Nephron (organoid): ENCODE data around the gene DNLZ.

Source experiments
- H3K27ac Mint-ChIP-seq, 3 experiments: 2 replicates each; pipeline ENCODE4 v1.8.0; 2020; ENCODE audit warnings: mixed read lengths in 3 of 3, mild to moderate bottlenecking in 2 of 3, moderate library complexity in 1 of 3
- H3K27me3 Mint-ChIP-seq: 2 replicates; pipeline ENCODE4 v1.8.0; 2021; ENCODE audit warnings: low read depth, mild to moderate bottlenecking, moderate library complexity, mixed read lengths
- H3K36me3 Mint-ChIP-seq: 2 replicates; pipeline ENCODE4 v1.8.0; 2020; ENCODE audit warnings: low read depth, mixed read lengths
- H3K4me1 Mint-ChIP-seq: 2 replicates; pipeline ENCODE4 v1.8.0; 2020; ENCODE audit warnings: mixed read lengths
- H3K4me3 Mint-ChIP-seq, 3 experiments: 2 replicates each; pipeline ENCODE4 v1.8.0; 2020; ENCODE audit warnings: mild to moderate bottlenecking in 3 of 3, mixed read lengths in 3 of 3, moderate library complexity in 2 of 3
- H3K9me3 Mint-ChIP-seq: 2 replicates; pipeline ENCODE4 v1.8.0; 2020; ENCODE audit warnings: mixed read lengths
- TF ChIP-seq, protein P1 (sequence below), 3 experiments: fragments of 200-600 bp; sonication (generic); IDR thresholded peaks; one replicate each; pipeline ENCODE4 v1.5.0; 2021; ENCODE audit warnings: antibody characterized with exemption in 3 of 3; ENCODE audit not compliant: unreplicated experiment in 3 of 3

Gene DNLZ

DNA sequence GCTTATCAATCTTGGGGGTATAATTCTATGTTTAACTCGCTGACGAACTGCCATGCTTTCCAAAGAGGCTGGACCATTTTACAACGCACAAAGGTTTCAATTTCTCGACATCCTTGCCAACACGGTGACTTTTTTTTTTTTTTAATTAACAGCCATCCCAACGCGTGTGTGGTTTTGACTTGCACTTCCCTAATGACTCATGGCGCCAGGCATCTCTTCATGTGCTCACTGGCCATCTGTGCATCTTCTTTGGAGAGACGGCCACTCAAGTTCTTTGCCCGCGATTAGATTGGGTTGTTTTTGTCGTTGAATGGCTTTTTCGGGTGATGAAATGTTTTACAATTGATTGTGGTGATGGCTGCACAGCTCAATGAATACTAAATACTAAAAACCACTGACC is 22.5 kb upstream of the DNLZ start:
- no peak overlapping the region for H3K4me3 Mint-ChIP-seq

DNA sequence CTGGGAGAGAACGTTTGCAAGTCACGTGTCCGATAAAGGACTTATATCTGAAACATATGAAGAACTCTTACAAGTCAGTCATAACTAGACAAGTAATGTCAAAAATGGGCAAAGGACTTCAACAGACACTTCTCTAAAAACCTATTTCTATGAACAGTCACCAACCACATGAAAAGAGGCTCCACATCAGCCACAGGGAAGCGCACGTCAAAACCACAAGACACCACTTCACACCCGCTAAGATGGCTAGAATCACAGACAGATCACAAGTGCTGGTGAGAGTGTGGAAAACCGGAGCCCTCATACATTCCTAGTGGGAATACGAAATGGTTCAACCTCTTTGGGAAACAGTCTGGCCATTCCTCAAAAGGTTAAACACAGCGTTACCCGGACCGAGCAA is 21.5 kb upstream of the DNLZ start:
- Mint-ChIP-seq H3K4me1 (no peaks in the 10 kb centered on the region), H3K4me3 (no peak overlapping the region), H3K36me3 (peaks cover 39% of the 10 kb centered on the region), H3K9me3 (no peaks in the 10 kb centered on the region), H3K27me3 (no peaks in the 10 kb centered on the region), H3K27ac (no peak overlapping the region)
- TF ChIP-seq, protein P1, sequence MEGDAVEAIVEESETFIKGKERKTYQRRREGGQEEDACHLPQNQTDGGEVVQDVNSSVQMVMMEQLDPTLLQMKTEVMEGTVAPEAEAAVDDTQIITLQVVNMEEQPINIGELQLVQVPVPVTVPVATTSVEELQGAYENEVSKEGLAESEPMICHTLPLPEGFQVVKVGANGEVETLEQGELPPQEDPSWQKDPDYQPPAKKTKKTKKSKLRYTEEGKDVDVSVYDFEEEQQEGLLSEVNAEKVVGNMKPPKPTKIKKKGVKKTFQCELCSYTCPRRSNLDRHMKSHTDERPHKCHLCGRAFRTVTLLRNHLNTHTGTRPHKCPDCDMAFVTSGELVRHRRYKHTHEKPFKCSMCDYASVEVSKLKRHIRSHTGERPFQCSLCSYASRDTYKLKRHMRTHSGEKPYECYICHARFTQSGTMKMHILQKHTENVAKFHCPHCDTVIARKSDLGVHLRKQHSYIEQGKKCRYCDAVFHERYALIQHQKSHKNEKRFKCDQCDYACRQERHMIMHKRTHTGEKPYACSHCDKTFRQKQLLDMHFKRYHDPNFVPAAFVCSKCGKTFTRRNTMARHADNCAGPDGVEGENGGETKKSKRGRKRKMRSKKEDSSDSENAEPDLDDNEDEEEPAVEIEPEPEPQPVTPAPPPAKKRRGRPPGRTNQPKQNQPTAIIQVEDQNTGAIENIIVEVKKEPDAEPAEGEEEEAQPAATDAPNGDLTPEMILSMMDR (IDR thresholded peaks at IDR 0.05; ENCODE audit: unreplicated experiment in 3 of 3): no peak

More for the DNA sequence above, 22.5 kb upstream of the DNLZ start:
- Mint-ChIP-seq H3K9me3 (no peaks in the 10 kb centered on the region), H3K4me1 (no peaks in the 10 kb centered on the region), H3K36me3 (peaks cover 40% of the 10 kb centered on the region), H3K27ac (no peak overlapping the region), H3K27me3 (no peaks in the 10 kb centered on the region)
- TF ChIP-seq, protein P1 (IDR thresholded peaks at IDR 0.05; ENCODE audit: unreplicated experiment in 3 of 3): no peak

DNA sequence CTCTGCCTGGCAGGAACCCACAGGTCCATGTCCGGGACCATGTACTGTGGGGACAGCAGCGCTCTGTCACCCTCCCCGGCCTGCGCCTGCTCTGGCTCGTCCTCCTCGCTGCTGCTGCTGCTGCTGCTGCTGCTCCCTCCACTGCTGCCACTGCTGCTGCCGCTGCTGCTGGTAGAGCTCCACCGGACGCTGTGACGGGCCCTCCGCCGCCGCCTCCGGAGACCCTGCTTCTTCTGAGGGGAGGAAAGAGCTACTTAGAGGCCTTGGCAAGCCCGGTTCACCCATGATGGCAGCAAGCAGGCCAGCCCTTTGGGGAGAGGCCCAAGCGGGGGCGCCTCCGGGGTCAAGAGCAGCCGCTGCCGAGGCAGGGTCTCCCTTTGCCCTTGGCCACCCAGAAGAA is 19.9 kb upstream of the DNLZ start:
- H3K27ac Mint-ChIP-seq: no peak overlapping the region
- H3K36me3 Mint-ChIP-seq: peaks cover 24% of the 10 kb centered on the region
- no peaks in the 10 kb centered on the region for H3K9me3 Mint-ChIP-seq
- TF ChIP-seq, protein P1 (IDR thresholded peaks at IDR 0.05; ENCODE audit: unreplicated experiment in 3 of 3): no peak
- H3K27me3 Mint-ChIP-seq: no peaks in the 10 kb centered on the region
- no peak overlapping the region for H3K4me3 Mint-ChIP-seq
- no peaks in the 10 kb centered on the region for H3K4me1 Mint-ChIP-seq

DNA sequence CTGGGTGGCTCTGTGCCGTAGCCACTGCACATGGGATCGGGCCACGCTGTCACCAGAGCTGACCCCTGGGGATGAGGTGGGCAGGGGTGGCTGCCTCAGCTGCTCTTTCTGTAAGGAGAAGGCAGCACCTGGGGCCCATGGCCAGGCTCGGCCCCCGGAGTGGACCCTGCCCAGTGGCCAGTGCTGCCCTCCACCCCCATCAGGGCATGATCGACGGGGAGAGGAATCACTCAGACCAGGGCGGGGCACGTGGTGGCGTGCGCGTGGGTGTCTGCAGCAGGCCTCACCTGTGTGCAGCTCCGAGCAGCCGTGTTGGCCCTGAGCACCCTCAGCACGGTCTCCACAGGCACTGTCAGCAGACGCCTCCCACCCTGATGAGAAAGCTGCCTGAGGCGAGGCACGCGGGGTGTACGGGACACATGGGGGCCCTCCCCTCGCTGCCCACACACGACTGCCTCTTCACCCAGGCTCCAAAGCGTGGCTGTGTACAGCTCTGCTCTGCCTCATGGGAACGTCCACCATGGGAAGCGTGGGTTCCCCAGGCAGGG is 18.5 kb upstream of the DNLZ start:
- H3K36me3 Mint-ChIP-seq: peaks cover 16% of the 10 kb centered on the region
- H3K4me1 Mint-ChIP-seq: no peaks in the 10 kb centered on the region
- TF ChIP-seq, protein P1 (IDR thresholded peaks at IDR 0.05; ENCODE audit: unreplicated experiment in 3 of 3): no peak
- H3K27ac Mint-ChIP-seq: no peak overlapping the region
- H3K4me3 Mint-ChIP-seq: no peak overlapping the region
- H3K27me3 Mint-ChIP-seq: no peaks in the 10 kb centered on the region
- no peaks in the 10 kb centered on the region for H3K9me3 Mint-ChIP-seq

DNA sequence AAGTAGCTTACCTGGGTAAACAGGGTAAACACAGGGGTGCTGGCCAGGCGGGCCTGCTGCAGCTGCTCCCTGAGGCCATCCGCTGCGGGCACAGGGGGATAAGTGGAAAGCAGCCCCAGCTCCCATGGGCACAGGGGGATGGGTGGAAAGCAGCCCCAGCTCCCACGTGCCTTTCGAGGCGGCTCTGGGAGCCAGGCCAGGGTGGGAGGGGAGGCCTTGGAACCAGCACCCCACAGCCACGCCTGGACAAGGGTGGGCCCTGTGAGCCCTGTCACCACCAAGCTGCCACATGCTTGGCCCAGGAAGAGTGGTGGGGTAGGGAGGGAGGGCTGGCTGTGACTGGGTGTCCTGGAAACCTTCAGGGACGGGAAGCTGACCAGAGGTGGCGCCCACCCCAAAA is 17.8 kb upstream of the DNLZ start:
- TF ChIP-seq, protein P1 (IDR thresholded peaks at IDR 0.05; ENCODE audit: unreplicated experiment in 3 of 3): no peak
- Mint-ChIP-seq H3K4me3 (no peak overlapping the region), H3K27me3 (no peaks in the 10 kb centered on the region), H3K36me3 (peaks cover 16% of the 10 kb centered on the region), H3K9me3 (no peaks in the 10 kb centered on the region), H3K4me1 (no peaks in the 10 kb centered on the region), H3K27ac (no peak overlapping the region)

DNA sequence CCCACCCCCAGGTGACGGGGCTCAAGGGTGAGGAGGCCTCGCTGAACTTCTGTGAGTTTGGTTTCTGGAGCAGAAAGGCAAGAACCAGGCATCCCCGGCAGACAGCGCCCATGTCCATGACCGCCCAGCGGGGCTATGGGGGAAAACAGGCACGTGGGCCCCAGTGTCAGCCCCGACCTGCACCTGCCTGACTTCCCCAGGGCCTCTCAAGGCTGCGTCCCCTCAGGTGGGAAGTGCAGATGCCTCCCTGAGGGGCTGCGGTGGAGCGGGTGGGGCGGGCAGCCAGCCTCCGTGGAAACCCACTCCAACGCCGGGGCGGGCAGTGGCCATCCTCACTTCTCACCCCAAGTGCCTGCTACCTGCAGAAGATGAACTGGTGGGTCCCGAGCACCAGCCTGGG is 16.8 kb upstream of the DNLZ start:
- H3K9me3 Mint-ChIP-seq: no peaks in the 10 kb centered on the region
- H3K4me3 Mint-ChIP-seq: no peak overlapping the region
- H3K27ac Mint-ChIP-seq: no peak overlapping the region
- TF ChIP-seq, protein P1 (IDR thresholded peaks at IDR 0.05; ENCODE audit: unreplicated experiment in 3 of 3): no peak
- no peaks in the 10 kb centered on the region for H3K4me1 Mint-ChIP-seq
- H3K36me3 Mint-ChIP-seq: peaks cover 9% of the 10 kb centered on the region
- H3K27me3 Mint-ChIP-seq: no peaks in the 10 kb centered on the region
